K562 (cell line): Measurements from ENCODE around the gene ATXN1. TPM values are rescaled to one million over a fixed set of nuclear protein-coding genes. Genes with fewer than 3 reads are reported as not detected.

Source experiments
- ARID4B ChIP-seq: sonication (generic); formaldehyde crosslinking; IDR thresholded peaks from 2 replicates; pipeline ENCODE4 v1.8.0; 2022; ENCODE audit warnings: mild to moderate bottlenecking, missing genetic modification reagents
- FOXP1 ChIP-seq: sonication (generic); formaldehyde crosslinking; IDR thresholded peaks from 2 replicates; pipeline ENCODE4 v1.8.0; 2022; ENCODE audit warnings: mild to moderate bottlenecking, missing genetic modification reagents
- MCM2 ChIP-seq: fragments of 450-650 bp; IDR thresholded peaks from 2 replicates; pipeline ENCODE4 v1.6.1; 2017; ENCODE audit warnings: low read depth, mild to moderate bottlenecking
- PCBP2 ChIP-seq: fragments of 200-400 bp; formaldehyde crosslinking; IDR thresholded peaks from 2 replicates; pipeline ENCODE4 v1.6.1; 2018; ENCODE audit warnings: low read length, low read depth, mild to moderate bottlenecking, moderate library complexity; ENCODE audit not compliant: poor library complexity, severe bottlenecking
- STAT5A ChIP-seq: IDR thresholded peaks from 2 replicates; pipeline ENCODE4 v1.6.1; 2012; ENCODE audit warnings: low read length, inconsistent platforms, borderline replicate concordance
- TBL1XR1 ChIP-seq, 2 experiments: IDR thresholded peaks; 2 replicates each; pipeline ENCODE4 v1.6.1; 2012; ENCODE audit warnings: improper control_type of control experiment in 2 of 2, low read length in 2 of 2, mild to moderate bottlenecking in 1 of 2
- polyA plus RNA-seq, 8 experiments: library from polyadenylated mRNA; depleted of rRNA in 4 of 8; stranded (reverse) in 5 of 8; unstranded in 3 of 8; fragments of >200 nt; fragmentation: Nextera tagmentation in 2 of 8; fragmentation: Illumina TruSeq in 1 of 8; extraction: Ambion mirVana in 2 of 8; extraction: Trizol in 1 of 8; gene quantifications; 2 replicates each; pipeline versions ENCODE4 v1.2.1 to v1.2.3, GENCODE V29; 2011 to 2014; ENCODE audit warnings: inconsistent platforms in 1 of 8, missing spikeins in 1 of 8
- total RNA-seq, 7 experiments: library from RNA; depleted of rRNA in 6 of 7; stranded (reverse); fragments of >200 nt in 6 of 7; fragmentation: Illumina TruSeq in 2 of 7; extraction: Trizol in 2 of 7; gene quantifications; 2 replicates each; pipeline versions ENCODE4 v1.2.1 to v1.2.3, GENCODE V29; 2011 to 2021; ENCODE audit warnings: low replicate concordance in 1 of 7
- TF ChIP-seq, protein P1 (sequence below): fragments of 250-450 bp; sonication (Bioruptor Pico); IDR thresholded peaks from 2 replicates; pipeline ENCODE4 v1.5.0; 2021
- TF ChIP-seq, protein P2 (sequence below): fragments of 250-450 bp; sonication (Bioruptor Pico); IDR thresholded peaks from 2 replicates; pipeline ENCODE4 v1.8.0; 2021; ENCODE audit warnings: moderate library complexity, mild to moderate bottlenecking, inconsistent platforms
- TF ChIP-seq, protein P3 (sequence below): sonication (generic); formaldehyde crosslinking; IDR thresholded peaks from 2 replicates; pipeline ENCODE4 v1.8.0; 2022; ENCODE audit warnings: mild to moderate bottlenecking, missing genetic modification reagents
- TF ChIP-seq, protein P4 (sequence below), 2 experiments: fragments of 450-650 bp; formaldehyde crosslinking in 1 of 2; IDR thresholded peaks; 2 replicates each; pipeline versions ENCODE4 v1.4.0 to v1.6.1; 2014 to 2020; ENCODE audit warnings: mild to moderate bottlenecking in 2 of 2, borderline replicate concordance in 1 of 2, low read depth in 1 of 2

Gene ATXN1
- total and polyA plus RNA-seq, 9 of the 15 experiments (the other 6 are each of a cell fraction or from before 2014, with no cell fraction given): under 0.01 to 1.2 (median 0.58) TPM

DNA sequence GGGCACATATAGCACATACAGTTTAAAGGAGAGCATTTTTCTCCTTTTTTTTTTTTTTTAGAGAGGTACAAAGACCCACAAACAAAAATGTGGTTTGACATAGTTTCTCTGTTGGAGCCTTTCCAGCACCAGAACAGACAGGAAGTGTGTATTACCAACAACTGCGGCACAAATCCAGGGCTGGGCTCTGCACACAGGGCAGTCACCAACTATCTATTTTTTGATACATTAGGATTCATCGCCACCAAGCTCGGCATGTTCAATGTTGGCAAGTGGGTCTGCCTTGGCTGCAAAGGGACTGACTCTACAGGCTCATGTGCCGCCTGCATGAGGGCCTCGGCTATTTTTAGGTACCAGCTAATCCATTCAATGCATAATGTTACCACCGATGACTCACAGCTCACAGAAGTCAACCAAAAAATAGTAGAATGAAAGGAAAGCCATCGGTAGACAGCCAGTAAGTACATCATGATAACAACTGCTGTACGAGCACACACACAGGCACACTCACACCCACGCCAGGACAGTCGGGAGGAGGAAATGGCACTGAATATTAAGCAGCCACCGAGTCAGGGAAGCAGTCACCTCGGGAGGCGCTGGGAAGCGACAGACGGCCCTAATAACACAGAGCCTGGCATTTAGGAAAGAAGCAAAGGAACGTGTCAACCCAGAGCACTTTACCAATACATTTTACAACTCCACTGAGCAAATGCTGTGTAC is 441.3 kb downstream of the ATXN1 start (continued):
- TF ChIP-seq, protein P1, sequence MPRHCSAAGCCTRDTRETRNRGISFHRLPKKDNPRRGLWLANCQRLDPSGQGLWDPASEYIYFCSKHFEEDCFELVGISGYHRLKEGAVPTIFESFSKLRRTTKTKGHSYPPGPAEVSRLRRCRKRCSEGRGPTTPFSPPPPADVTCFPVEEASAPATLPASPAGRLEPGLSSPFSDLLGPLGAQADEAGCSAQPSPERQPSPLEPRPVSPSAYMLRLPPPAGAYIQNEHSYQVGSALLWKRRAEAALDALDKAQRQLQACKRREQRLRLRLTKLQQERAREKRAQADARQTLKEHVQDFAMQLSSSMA (CRISPR knock-in tag): no peak
- TF ChIP-seq STAT5A (0 out of 2 replicates have a peak, but pooled peaks have one; percentile 28), MCM2 (no peak), FOXP1 (CRISPR knock-in tag) (peak; percentile 68; the same call in 1 of the 2 replicates), ARID4B (CRISPR knock-in tag) (no peak; the same call in 1 of the 2 replicates), TBL1XR1 (IDR thresholded peaks at IDR 0.05; ENCODE audit: low read length in 2 of 2) (peak in 1 of 2 experiments; percentile 85; a peak in 1 of 4 replicates), PCBP2 (no peak)
- TF ChIP-seq, protein P2, sequence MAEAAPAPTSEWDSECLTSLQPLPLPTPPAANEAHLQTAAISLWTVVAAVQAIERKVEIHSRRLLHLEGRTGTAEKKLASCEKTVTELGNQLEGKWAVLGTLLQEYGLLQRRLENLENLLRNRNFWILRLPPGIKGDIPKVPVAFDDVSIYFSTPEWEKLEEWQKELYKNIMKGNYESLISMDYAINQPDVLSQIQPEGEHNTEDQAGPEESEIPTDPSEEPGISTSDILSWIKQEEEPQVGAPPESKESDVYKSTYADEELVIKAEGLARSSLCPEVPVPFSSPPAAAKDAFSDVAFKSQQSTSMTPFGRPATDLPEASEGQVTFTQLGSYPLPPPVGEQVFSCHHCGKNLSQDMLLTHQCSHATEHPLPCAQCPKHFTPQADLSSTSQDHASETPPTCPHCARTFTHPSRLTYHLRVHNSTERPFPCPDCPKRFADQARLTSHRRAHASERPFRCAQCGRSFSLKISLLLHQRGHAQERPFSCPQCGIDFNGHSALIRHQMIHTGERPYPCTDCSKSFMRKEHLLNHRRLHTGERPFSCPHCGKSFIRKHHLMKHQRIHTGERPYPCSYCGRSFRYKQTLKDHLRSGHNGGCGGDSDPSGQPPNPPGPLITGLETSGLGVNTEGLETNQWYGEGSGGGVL (CRISPR knock-in tag): no peak
- TF ChIP-seq, protein P3, sequence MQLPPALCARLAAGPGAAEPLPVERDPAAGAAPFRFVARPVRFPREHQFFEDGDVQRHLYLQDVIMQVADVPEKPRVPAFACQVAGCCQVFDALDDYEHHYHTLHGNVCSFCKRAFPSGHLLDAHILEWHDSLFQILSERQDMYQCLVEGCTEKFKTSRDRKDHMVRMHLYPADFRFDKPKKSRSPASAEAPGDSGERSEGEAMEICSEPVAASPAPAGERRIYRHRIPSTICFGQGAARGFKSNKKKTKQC (CRISPR knock-in tag): no peak
- TF ChIP-seq, protein P4, sequence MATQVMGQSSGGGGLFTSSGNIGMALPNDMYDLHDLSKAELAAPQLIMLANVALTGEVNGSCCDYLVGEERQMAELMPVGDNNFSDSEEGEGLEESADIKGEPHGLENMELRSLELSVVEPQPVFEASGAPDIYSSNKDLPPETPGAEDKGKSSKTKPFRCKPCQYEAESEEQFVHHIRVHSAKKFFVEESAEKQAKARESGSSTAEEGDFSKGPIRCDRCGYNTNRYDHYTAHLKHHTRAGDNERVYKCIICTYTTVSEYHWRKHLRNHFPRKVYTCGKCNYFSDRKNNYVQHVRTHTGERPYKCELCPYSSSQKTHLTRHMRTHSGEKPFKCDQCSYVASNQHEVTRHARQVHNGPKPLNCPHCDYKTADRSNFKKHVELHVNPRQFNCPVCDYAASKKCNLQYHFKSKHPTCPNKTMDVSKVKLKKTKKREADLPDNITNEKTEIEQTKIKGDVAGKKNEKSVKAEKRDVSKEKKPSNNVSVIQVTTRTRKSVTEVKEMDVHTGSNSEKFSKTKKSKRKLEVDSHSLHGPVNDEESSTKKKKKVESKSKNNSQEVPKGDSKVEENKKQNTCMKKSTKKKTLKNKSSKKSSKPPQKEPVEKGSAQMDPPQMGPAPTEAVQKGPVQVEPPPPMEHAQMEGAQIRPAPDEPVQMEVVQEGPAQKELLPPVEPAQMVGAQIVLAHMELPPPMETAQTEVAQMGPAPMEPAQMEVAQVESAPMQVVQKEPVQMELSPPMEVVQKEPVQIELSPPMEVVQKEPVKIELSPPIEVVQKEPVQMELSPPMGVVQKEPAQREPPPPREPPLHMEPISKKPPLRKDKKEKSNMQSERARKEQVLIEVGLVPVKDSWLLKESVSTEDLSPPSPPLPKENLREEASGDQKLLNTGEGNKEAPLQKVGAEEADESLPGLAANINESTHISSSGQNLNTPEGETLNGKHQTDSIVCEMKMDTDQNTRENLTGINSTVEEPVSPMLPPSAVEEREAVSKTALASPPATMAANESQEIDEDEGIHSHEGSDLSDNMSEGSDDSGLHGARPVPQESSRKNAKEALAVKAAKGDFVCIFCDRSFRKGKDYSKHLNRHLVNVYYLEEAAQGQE (IDR thresholded peaks at IDR 0.05; ENCODE audit: borderline replicate concordance): no peak
- TF ChIP-seq, protein P4 (CRISPR knock-in tag; IDR thresholded peaks at IDR 0.05; ENCODE audit: low read depth): no peak
